Measurements from ENCODE around the gene NCAPD3. TPM values are rescaled to one million over a fixed set of nuclear protein-coding genes. Genes with fewer than 3 reads are reported as not detected.

NCAPD3 gene
- total RNA-seq, 2 donors from 2014 or later = 44.4 to 61.9 TPM

- 84% methylated on average over 12 of the region's 12 CpGs for WGBS
- TF ChIP-seq POLR2AphosphoS5 (IDR thresholded peaks at IDR 0.05) (no peak), POLR2A (IDR thresholded peaks at IDR 0.05) (no peak), CTCF (IDR thresholded peaks at IDR 0.05) (no peak)
- no peak overlapping the region for H3K4me3 ChIP-seq
- H3K4me1 ChIP-seq (replicated peaks) = no peaks in the 10 kb centered on the region
- no peaks in the 10 kb centered on the region for H3K27me3 ChIP-seq (replicated peaks; ENCODE audit: insufficient read depth)
- no peak overlapping the region for H3K27ac ChIP-seq
- intact Hi-C loops (cut with DNase I) = no loop called here
- H3K36me3 ChIP-seq = no peaks in the 10 kb centered on the region
- no peaks in the 10 kb centered on the region for H3K9me3 ChIP-seq
- peak; percentile 36 for DNase-seq (ENCODE audit: low spot score)
Observed at GRCh38 chr11:134150195-134150903, 73.4 kb downstream of the NCAPD3 start.

DNA sequence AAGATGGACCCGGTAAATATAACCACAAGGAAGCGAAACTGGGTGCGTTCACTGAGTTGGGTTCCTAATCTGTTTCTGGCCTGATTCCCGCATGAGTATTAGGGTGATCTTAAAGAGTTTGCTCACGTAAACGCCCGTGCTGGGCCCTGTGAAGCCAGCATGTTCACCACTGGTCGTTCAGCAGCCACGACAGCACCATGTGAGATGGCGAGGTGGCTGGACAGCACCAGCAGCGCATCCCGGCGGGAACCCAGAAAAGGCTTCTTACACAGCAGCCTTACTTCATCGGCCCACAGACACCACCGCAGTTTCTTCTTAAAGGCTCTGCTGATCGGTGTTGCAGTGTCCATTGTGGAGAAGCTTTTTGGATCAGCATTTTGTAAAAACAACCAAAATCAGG, 74.4 kb downstream of the NCAPD3 start:
- no peaks in the 10 kb centered on the region for H3K27me3 ChIP-seq (replicated peaks; ENCODE audit: insufficient read depth)
- WGBS = 92% methylated on average over 16 of the region's 16 CpGs
- TF ChIP-seq CTCF (IDR thresholded peaks at IDR 0.05) = no peak
- no peak for TF ChIP-seq POLR2AphosphoS5 (IDR thresholded peaks at IDR 0.05)
- no peak for TF ChIP-seq POLR2A (IDR thresholded peaks at IDR 0.05)
- DNase-seq (ENCODE audit: low spot score) = no peak
- no peaks in the 10 kb centered on the region for H3K36me3 ChIP-seq
- H3K27ac ChIP-seq = no peak overlapping the region
- no peak overlapping the region for H3K4me3 ChIP-seq
- intact Hi-C loops (cut with DNase I) = no loop called here
- H3K4me1 ChIP-seq (replicated peaks) = no peaks in the 10 kb centered on the region
- no peaks in the 10 kb centered on the region for H3K9me3 ChIP-seq

GRCh38 chr11:134146598-134146997, 77.2 kb downstream of the NCAPD3 start:
- intact Hi-C loops (cut with DNase I) = no loop called here
- Histone ChIP-seq H3K36me3 (no peaks in the 10 kb centered on the region), H3K4me1 (replicated peaks) (no peaks in the 10 kb centered on the region), H3K27me3 (replicated peaks; ENCODE audit: insufficient read depth) (no peaks in the 10 kb centered on the region), H3K4me3 (no peak overlapping the region), H3K9me3 (no peaks in the 10 kb centered on the region), H3K27ac (no peak overlapping the region)
- WGBS = 100% methylated on average over 3 of the region's 3 CpGs
- DNase-seq (ENCODE audit: low spot score) = no peak
- TF ChIP-seq POLR2AphosphoS5 (IDR thresholded peaks at IDR 0.05) (no peak), POLR2A (IDR thresholded peaks at IDR 0.05) (no peak), CTCF (IDR thresholded peaks at IDR 0.05) (no peak)

- no peak for DNase-seq (ENCODE audit: low spot score)
- H3K4me1 ChIP-seq (replicated peaks) = no peaks in the 10 kb centered on the region
- 89% methylated on average over 8 of the region's 8 CpGs for WGBS
- no peaks in the 10 kb centered on the region for H3K9me3 ChIP-seq
- no peak overlapping the region for H3K27ac ChIP-seq
- no peaks in the 10 kb centered on the region for H3K27me3 ChIP-seq (replicated peaks; ENCODE audit: insufficient read depth)
- intact Hi-C loops (cut with DNase I) = no loop called here
- TF ChIP-seq POLR2A (IDR thresholded peaks at IDR 0.05) (no peak), CTCF (IDR thresholded peaks at IDR 0.05) (no peak), POLR2AphosphoS5 (IDR thresholded peaks at IDR 0.05) (no peak)
- no peaks in the 10 kb centered on the region for H3K36me3 ChIP-seq
- H3K4me3 ChIP-seq = no peak overlapping the region
Observed at GRCh38 chr11:134145715-134146114, 78.1 kb downstream of the NCAPD3 start.

- Histone ChIP-seq H3K27me3 (replicated peaks; ENCODE audit: insufficient read depth) (no peaks in the 10 kb centered on the region), H3K4me3 (no peak overlapping the region), H3K9me3 (no peaks in the 10 kb centered on the region), H3K4me1 (replicated peaks) (no peaks in the 10 kb centered on the region), H3K36me3 (no peaks in the 10 kb centered on the region), H3K27ac (no peak overlapping the region)
- TF ChIP-seq POLR2AphosphoS5 (IDR thresholded peaks at IDR 0.05) = no peak
- no peak for TF ChIP-seq CTCF (IDR thresholded peaks at IDR 0.05)
- TF ChIP-seq POLR2A (IDR thresholded peaks at IDR 0.05) = no peak
- intact Hi-C loops (cut with DNase I) = loop anchor here (5.0 kb wide), 1 partner anchor 217 kb away; no protein-coding TSS in a partner anchor
- DNase-seq (ENCODE audit: low spot score) = no peak
- 91% methylated on average over 5 of the region's 5 CpGs for WGBS
Observed at GRCh38 chr11:134144744-134145143, 79.0 kb downstream of the NCAPD3 start.
